Mesodermal cell (in vitro differentiated cells): ENCODE measurements around the gene MFSD8. TPM values are rescaled to one million over a fixed set of nuclear protein-coding genes. Genes with fewer than 3 reads are reported as not detected.
"Not testable (repeated sequence)": the region's sequence is repeated elsewhere in the genome, so short reads cannot be mapped to it uniquely, and the experiment has no call there.

ENCODE experiments used
- H3K27ac ChIP-seq: 2 replicates; pipeline ENCODE4 v1.7.0; 2013; ENCODE audit warnings: mild to moderate bottlenecking, low read depth, low read length, moderate library complexity; ENCODE audit not compliant: severe bottlenecking
- H3K36me3 ChIP-seq: 2 replicates; pipeline ENCODE4 v1.7.1; 2013; ENCODE audit warnings: mild to moderate bottlenecking, low read length, moderate library complexity; ENCODE audit not compliant: control insufficient read depth, insufficient read depth
- H3K4me1 ChIP-seq: one replicate; pipeline ENCODE4 v1.7.1; 2013; ENCODE audit warnings: mild to moderate bottlenecking, low read length; ENCODE audit not compliant: insufficient read depth, control insufficient read depth, poor library complexity, severe bottlenecking
- H3K4me3 ChIP-seq: 2 replicates; pipeline ENCODE4 v1.7.0; 2013; ENCODE audit warnings: low read length, control low read depth, mild to moderate bottlenecking; ENCODE audit not compliant: insufficient read depth, poor library complexity, severe bottlenecking; ENCODE audit errors: extremely low read depth
- H3K9me3 ChIP-seq: 2 replicates; pipeline ENCODE4 v1.7.1; 2013; ENCODE audit warnings: mild to moderate bottlenecking, low read length, moderate library complexity; ENCODE audit not compliant: control insufficient read depth
- WGBS, 2 experiments: methylation state at CpG; one replicate each; pipeline ENCODE4 v1.1.5; 2013; ENCODE audit warnings: missing lambda C conversion rate in 2 of 2; ENCODE audit not compliant: insufficient coverage in 2 of 2; 5-methylcytosine and 5-hydroxymethylcytosine counted together
- polyA plus RNA-seq, 2 experiments: library from polyadenylated mRNA; stranded (reverse); fragments of 50-300 nt; gene quantifications; one replicate each; pipeline ENCODE4 v1.2.3, GENCODE V29; 2013

Gene MFSD8, protein sequence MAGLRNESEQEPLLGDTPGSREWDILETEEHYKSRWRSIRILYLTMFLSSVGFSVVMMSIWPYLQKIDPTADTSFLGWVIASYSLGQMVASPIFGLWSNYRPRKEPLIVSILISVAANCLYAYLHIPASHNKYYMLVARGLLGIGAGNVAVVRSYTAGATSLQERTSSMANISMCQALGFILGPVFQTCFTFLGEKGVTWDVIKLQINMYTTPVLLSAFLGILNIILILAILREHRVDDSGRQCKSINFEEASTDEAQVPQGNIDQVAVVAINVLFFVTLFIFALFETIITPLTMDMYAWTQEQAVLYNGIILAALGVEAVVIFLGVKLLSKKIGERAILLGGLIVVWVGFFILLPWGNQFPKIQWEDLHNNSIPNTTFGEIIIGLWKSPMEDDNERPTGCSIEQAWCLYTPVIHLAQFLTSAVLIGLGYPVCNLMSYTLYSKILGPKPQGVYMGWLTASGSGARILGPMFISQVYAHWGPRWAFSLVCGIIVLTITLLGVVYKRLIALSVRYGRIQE
- 9.9 TPM for polyA plus RNA-seq (2013, experiment 1 of 2)
- 14.6 TPM for polyA plus RNA-seq (2013, experiment 2 of 2)

DNA sequence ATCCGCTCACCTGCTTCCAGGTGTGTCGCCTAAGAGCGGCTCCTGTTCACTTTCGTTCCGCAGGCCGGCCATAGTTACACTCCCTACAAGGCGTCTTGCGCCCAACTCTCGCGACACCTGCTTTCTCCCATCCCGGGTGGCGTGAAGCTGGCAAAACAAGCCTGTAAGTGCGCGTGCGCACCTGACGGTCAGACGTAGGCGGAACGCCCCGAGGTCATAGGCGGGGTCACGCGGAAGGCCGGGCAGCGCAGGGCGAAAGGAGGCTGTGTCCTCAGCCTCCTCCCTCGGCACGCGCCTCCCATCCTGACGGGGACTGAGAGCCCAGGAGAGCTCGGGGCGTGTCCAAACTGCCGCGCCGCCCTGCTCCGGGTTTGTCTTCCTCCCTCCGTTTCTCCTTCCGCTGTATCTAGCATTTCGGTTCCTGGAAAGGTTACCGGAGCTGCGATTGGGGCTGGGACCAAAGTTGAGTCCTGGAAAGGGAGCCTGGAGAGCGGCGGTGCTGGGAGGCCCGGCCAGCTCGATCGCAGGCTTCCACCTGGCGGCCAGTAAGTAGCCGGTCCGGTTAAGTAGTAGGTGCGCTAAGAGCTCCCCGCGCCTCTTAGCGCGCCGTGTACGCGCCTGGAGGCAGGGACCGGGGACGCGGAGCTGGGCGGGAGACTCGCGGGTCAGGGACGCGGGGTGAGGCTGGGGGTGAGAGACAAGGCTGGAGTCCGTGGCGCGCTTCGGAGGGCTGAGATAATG is at the start of gene MFSD8, which contains the start of gene ABHD18:
MFSD8 (minus strand) TSS at position 112 of the 741 bp plus-strand sequence; CDS start at position 72, 40 bp downstream.
ABHD18 (plus strand) TSS at position 345 of the 741 bp plus-strand sequence. CDS start 17,550 bp downstream, outside the sequence.
- 0% methylated on average over 52 to 58 of the region's 69 CpGs for WGBS, 2 experiments
- Histone ChIP-seq H3K4me3 (peak within 1 kb of the TSS; percentile 94), H3K27ac (peak within 1 kb of the TSS; percentile 78), H3K9me3 (no peaks in the 10 kb centered on the region), H3K36me3 (peaks cover 6% of the 10 kb centered on the region), H3K4me1 (peaks cover 4% of the 10 kb centered on the region)

DNA sequence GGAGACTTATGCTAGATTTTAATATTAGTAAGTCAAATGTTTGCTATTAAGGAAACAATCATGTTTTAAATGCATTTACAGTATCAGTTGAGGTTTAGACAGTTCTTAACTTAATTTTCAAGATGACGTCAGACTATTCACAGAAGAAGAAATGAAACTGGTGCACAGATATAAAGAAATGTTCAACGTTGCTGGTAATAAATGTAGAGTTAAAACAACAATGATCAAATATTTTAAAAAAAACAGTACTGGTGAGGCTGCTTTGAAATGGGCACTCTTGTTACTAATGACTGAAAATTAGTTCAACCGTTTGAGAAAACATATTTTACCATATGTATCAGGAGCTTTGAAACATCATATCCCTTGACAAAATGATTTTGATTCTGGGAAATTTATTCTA is 44.5 kb upstream of the MFSD8 start:
- Histone ChIP-seq H3K27ac (no peak overlapping the region), H3K4me1 (no peaks in the 10 kb centered on the region), H3K4me3 (no peak overlapping the region), H3K36me3 (peaks cover 19% of the 10 kb centered on the region), H3K9me3 (no peaks in the 10 kb centered on the region)
- no CpG with 5 or more reads among the region's 3 CpGs for WGBS, 2 experiments

DNA sequence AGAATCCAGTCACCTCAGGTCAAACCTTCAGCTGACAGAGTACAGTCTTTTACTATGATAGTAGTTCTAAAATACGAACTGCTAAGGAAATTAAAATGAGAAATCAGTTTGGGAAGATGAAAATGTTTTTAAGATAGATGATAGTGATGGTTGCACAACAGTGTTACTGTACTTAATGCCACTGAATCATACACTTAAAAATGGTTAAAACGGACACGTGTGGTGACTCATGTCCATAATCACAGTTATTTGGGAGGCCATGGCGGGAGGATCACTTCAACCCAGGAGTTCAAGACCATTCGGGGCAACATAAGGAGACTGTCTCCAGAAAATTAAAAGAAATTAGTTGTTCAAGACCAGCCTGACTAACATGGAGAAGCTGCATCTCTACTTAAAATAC is 41.6 kb upstream of the MFSD8 start:
- H3K9me3 ChIP-seq, result no peaks in the 10 kb centered on the region
- 94 to 95% methylated on average over 4 to 5 of the region's 5 CpGs for WGBS, 2 experiments
- H3K4me3 ChIP-seq, result no peak overlapping the region
- no peak overlapping the region for H3K27ac ChIP-seq
- peaks cover 28% of the 10 kb centered on the region for H3K36me3 ChIP-seq
- H3K4me1 ChIP-seq, result no peaks in the 10 kb centered on the region

DNA sequence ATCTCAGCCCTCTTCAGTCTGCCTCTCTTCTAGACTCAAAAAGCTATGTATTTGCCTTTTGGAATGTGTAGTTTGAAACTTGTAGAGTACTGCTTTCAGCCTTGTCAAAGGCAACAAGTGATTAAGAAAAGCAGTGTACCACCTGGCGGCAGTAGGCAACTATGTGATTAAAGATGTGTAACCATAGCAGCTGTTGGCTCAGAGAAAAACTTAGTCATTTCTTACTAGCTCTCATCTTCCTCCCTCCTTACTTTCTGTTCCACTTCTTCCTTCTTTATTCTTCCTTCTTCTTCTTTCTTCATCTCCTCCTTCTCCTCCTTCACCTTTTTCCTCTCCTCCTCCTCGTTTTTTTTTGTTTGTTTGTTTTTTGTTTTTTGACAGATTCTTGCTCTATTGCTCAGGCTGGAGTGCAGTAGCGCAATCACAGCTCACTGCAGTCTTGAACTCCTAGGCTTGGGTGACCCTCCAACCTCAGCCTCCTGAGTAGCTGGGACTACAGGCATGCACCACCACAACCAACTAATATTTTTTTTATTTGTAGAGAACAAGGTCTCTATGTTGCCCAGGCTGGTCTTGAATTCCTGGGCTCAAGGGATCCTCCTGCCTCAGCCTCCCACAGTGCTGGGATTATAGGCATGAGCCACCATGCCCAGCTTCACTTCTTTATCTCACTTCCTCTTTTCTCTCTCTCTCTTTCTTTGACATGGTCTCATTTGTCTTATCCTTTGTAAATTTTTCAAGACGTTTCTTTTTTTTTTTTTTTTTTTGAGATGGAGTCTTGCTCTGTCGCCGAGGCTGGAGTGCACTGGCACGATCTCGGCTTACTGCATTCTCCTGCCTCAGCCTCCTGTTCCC is 32.8 kb upstream of the MFSD8 start:
- Histone ChIP-seq H3K4me3 (no peak overlapping the region), H3K27ac (no peak overlapping the region), H3K4me1 (no peaks in the 10 kb centered on the region), H3K9me3 (peaks cover 11% of the 10 kb centered on the region), H3K36me3 (peaks cover 16% of the 10 kb centered on the region)
- WGBS, 2 experiments, result 86% methylated on average over 1 of the region's 8 CpGs; no CpG with 5 or more reads in 1 of the 2 experiments

DNA sequence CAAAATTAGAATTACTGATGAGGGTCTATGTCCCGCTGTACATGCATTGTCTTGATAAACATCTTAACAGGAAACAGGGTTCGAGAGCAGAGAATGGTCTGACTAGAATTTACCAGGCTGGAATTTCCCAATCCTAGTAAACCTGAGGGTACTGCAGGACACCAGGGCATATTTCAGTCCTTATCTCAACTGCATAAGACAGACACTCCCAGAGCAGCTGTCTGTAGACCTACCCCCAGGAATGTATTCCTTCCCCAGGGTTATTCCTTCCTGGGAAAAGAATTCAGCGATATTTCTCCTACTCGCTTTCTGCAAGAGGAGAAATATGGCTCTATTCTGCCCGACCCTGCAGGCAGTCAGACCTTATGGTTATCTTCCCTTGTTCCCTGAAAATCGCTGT is 31.5 kb upstream of the MFSD8 start:
- H3K4me3 ChIP-seq, H3K4me1 ChIP-seq, H3K27ac ChIP-seq: not testable (repeated sequence)
- Histone ChIP-seq H3K36me3 (peaks cover 13% of the 10 kb centered on the region), H3K9me3 (peaks cover 11% of the 10 kb centered on the region)
- WGBS, 2 experiments, result 93 to 97% methylated on average over 3 to 6 of the region's 6 CpGs

DNA sequence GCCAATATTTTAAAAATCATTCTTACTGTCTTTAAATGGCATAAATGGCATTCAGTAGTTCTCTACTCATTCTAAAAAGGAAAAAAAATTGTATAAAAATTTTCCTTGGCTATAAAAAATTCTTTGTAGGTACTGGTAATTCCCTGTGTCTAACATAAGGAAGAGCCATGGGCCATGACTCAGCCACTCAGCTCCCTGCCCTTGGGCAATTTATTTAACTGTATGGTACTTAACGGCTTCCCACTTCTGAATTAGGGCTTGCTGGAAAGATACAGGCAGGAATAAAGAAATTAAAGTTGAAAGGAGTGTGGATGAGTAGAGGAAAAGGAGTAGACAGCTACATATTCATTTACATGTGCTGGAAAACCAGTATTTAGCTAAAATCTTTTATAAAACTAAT is 30.8 kb upstream of the MFSD8 start:
- Histone ChIP-seq H3K4me1 (no peaks in the 10 kb centered on the region), H3K9me3 (peaks cover 11% of the 10 kb centered on the region), H3K36me3 (peaks cover 15% of the 10 kb centered on the region)

DNA sequence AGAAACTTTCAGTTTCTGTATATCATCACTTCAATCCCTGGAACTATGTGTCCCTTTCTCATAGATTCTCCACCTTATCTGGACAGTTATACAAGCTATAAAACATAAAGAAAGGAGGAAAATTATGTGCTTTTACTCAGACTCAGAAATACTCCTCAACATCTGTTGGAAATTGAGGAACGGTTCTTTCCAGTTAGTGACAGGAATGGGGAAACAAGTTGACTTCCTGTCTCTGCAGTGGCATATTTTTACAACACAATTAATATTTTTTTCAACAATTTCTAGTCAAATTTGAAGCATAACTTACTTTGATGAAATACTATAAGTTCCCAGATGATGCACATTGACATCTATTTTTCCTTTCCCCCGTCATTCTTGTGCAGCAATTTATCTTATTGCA is 28.2 kb upstream of the MFSD8 start:
- Histone ChIP-seq H3K9me3 (peaks cover 11% of the 10 kb centered on the region), H3K4me1 (no peaks in the 10 kb centered on the region), H3K27ac (no peak overlapping the region), H3K36me3 (peaks cover 16% of the 10 kb centered on the region), H3K4me3 (no peak overlapping the region)
- WGBS, 2 experiments, result no CpG with 5 or more reads among the region's 2 CpGs

More for the DNA sequence above, 30.8 kb upstream of the MFSD8 start:
- H3K27ac ChIP-seq, result no peak overlapping the region
- WGBS, 2 experiments, result 100% methylated on average over 1 of the region's 1 CpG
- H3K4me3 ChIP-seq, result no peak overlapping the region

DNA sequence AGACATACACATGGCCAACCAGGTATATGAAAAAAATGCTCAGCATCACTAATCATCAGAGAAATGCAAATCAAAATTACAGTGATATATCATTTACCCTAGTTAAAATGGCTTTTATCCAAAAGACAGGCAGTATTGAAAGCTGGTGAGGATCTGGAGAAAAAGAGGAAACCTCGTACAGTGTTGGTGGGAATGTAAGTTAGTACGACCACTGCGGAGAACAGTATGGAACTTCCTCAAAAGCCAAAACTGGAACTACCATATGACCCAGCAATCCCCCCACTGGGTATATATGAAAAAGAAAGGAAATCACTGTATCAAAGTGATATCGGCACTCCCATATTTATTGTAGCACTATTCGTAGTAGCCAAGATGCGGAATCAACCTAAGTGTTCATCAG is 23.7 kb upstream of the MFSD8 start:
- Histone ChIP-seq H3K4me1 (no peaks in the 10 kb centered on the region), H3K4me3 (no peak overlapping the region), H3K27ac (no peak overlapping the region), H3K9me3 (no peaks in the 10 kb centered on the region), H3K36me3 (peaks cover 18% of the 10 kb centered on the region)
- 83% methylated on average over 1 of the region's 6 CpGs; no CpG with 5 or more reads in 1 of the 2 experiments for WGBS, 2 experiments

DNA sequence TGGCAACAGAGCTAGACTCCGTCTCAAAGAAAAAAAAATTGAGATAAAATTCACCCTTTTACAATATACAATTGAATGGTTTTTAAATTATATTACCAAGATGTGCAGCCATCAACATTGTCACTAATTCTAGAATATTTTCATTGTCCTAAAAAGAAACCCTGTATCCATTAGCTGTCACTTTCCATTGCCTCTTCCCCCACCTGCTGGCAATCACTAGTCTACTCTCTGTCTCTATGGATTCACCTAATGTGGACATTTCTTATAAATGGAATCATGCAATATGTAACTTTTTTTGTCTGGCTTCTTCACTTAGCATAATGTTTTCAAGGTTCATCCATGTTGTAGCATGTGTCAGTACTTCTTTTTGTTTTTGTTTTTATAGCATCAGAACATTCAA is 21.0 kb upstream of the MFSD8 start:
- no peaks in the 10 kb centered on the region for H3K9me3 ChIP-seq
- H3K27ac ChIP-seq, result no peak overlapping the region
- H3K4me1 ChIP-seq, result no peaks in the 10 kb centered on the region
- no peak overlapping the region for H3K4me3 ChIP-seq
- peaks cover 18% of the 10 kb centered on the region for H3K36me3 ChIP-seq
- WGBS, 2 experiments, result no CpG with 5 or more reads among the region's 1 CpG

DNA sequence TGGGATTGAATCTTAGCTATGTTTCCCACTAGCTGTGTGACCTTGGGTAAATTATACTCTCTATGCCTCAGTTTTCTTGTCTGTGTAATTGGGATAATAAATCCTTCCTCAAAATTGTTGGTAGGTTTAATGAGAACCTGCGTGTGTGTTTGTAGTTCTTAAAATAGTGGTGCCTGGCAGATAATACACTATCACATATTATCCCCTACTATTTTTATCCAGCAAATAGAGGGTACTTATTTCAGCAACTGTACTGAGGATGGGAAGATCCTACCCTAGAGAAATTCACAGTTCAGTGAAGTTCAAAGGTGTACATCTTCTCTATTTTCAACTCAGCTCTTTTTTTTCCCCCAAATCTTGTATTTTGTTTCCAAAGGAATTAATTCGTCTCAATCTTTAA is 17.5 kb upstream of the MFSD8 start:
- Histone ChIP-seq H3K9me3 (no peaks in the 10 kb centered on the region), H3K4me1 (no peaks in the 10 kb centered on the region), H3K27ac (no peak overlapping the region), H3K36me3 (peaks cover 15% of the 10 kb centered on the region), H3K4me3 (no peak overlapping the region)
- no CpG with 5 or more reads among the region's 2 CpGs for WGBS, 2 experiments
